Measurements from ENCODE around the gene DZIP1L. TPM values are rescaled to one million over a fixed set of nuclear protein-coding genes. Genes with fewer than 3 reads are reported as not detected.

The DZIP1L gene
- total RNA-seq, 4 donors from 2014 or later = 2.8 to 40.4 (median 5.5) TPM

- Histone ChIP-seq H3K4me1 (peaks cover 0 to 10% (median 3%) of the 10 kb centered on the region in 4 donors), H3K27me3 (no peaks in the 10 kb centered on the region), H3K9me3 (no peaks in the 10 kb centered on the region), H3K4me3 (no peak overlapping the region), H3K27ac (no peak overlapping the region), H3K36me3 (no peaks in the 10 kb centered on the region)
- DNase-seq = no peak
- TF ChIP-seq POLR2A (IDR thresholded peaks at IDR 0.05) (no peak), CTCF (IDR thresholded peaks at IDR 0.05) (no peak)
Measured at GRCh38 chr3:138119423-138119766, 4.0 kb upstream of the DZIP1L start.

- Histone ChIP-seq H3K4me1 (peaks cover 0 to 10% (median 3%) of the 10 kb centered on the region in 4 donors), H3K9me3 (no peaks in the 10 kb centered on the region), H3K36me3 (no peaks in the 10 kb centered on the region), H3K27ac (no peak overlapping the region), H3K4me3 (no peak overlapping the region), H3K27me3 (no peaks in the 10 kb centered on the region)
- TF ChIP-seq CTCF (IDR thresholded peaks at IDR 0.05) = peak in 5 of 6 experiments; percentile 28 to 64 (median 57)
- no peak for TF ChIP-seq POLR2A (IDR thresholded peaks at IDR 0.05)
- peak; percentile 42 to 83 (median 72) for DNase-seq
Measured at GRCh38 chr3:138118612-138119422, 3.4 kb upstream of the DZIP1L start.

- no peaks in the 10 kb centered on the region for H3K36me3 ChIP-seq
- DNase-seq = no peak
- H3K9me3 ChIP-seq = no peaks in the 10 kb centered on the region
- no peak for TF ChIP-seq POLR2A (IDR thresholded peaks at IDR 0.05)
- no peak for TF ChIP-seq CTCF (IDR thresholded peaks at IDR 0.05)
- peaks cover 0 to 10% (median 3%) of the 10 kb centered on the region in 4 donors for H3K4me1 ChIP-seq
- H3K27me3 ChIP-seq = peaks cover 0 to 2% of the 10 kb centered on the region in 2 donors
- peak overlapping the region; percentile 67 to 87 (median 74) for H3K27ac ChIP-seq
- peak overlapping the region; percentile 52 to 66 (median 56) for H3K4me3 ChIP-seq
Measured at GRCh38 chr3:138114431-138114918, 933 bp downstream of the DZIP1L start.

GRCh38 chr3:138113326-138113725, 2.1 kb downstream of the DZIP1L start:
- TF ChIP-seq CTCF (IDR thresholded peaks at IDR 0.05) = no peak
- no peak for TF ChIP-seq POLR2A (IDR thresholded peaks at IDR 0.05)
- no peak overlapping the region for H3K4me3 ChIP-seq
- H3K9me3 ChIP-seq = no peaks in the 10 kb centered on the region
- DNase-seq = no peak
- no peak overlapping the region for H3K27ac ChIP-seq
- no peaks in the 10 kb centered on the region for H3K36me3 ChIP-seq
- H3K4me1 ChIP-seq = peaks cover 0 to 10% (median 3%) of the 10 kb centered on the region in 4 donors
- peaks cover 0 to 2% of the 10 kb centered on the region in 2 donors for H3K27me3 ChIP-seq

GRCh38 chr3:138112362-138112761, 3.0 kb downstream of the DZIP1L start:
- TF ChIP-seq POLR2A (IDR thresholded peaks at IDR 0.05) (no peak), CTCF (IDR thresholded peaks at IDR 0.05) (no peak)
- Histone ChIP-seq H3K4me3 (no peak overlapping the region), H3K36me3 (no peaks in the 10 kb centered on the region), H3K9me3 (no peaks in the 10 kb centered on the region), H3K4me1 (peaks cover 0 to 10% (median 3%) of the 10 kb centered on the region in 4 donors), H3K27me3 (peaks cover 0 to 2% of the 10 kb centered on the region in 2 donors), H3K27ac (no peak overlapping the region)
- no peak for DNase-seq

Data from Peyer's patch (tissue), 4 donors.